CD14-positive monocyte (primary cell): Measurements from ENCODE around the gene HOXC12. TPM values are rescaled to one million over a fixed set of nuclear protein-coding genes. Genes with fewer than 3 reads are reported as not detected.

Source experiments
- DNase-seq, 3 donors: peaks; one replicate each; pipeline ENCODE4 v3.0.0-alpha.2; 2011 to 2022
- H2AFZ ChIP-seq: 2 replicates; pipeline ENCODE4 v1.6.0; 2012; ENCODE audit warnings: mild to moderate bottlenecking, low read depth, low read length, inconsistent platforms; ENCODE audit not compliant: insufficient read depth, poor library complexity, severe bottlenecking
- H3K27ac ChIP-seq, 2 donors: 1 replicate in 1 of 2; 2 replicates in 1 of 2; pipeline ENCODE4 v1.5.1; 2012 to 2013; ENCODE audit warnings: low read length in 2 of 2, control low read depth in 1 of 2, inconsistent platforms in 1 of 2, low read depth in 1 of 2, mild to moderate bottlenecking in 1 of 2
- H3K27me3 ChIP-seq, 2 donors: one replicate each; pipeline versions ENCODE4 v1.6.0 to v1.6.1; 2011 to 2013; ENCODE audit warnings: low read length in 2 of 2; ENCODE audit not compliant: control insufficient read depth in 2 of 2, insufficient read depth in 2 of 2
- H3K36me3 ChIP-seq, 2 donors: replicated peaks in 1 of 2; 1 replicate in 1 of 2; 2 replicates in 1 of 2; pipeline versions ENCODE4 v1.5.1 to v1.6.1; 2012 to 2013; ENCODE audit warnings: low read length in 2 of 2, control low read depth in 1 of 2, inconsistent platforms in 1 of 2, mild to moderate bottlenecking in 1 of 2; ENCODE audit not compliant: insufficient read depth in 2 of 2, control insufficient read depth in 1 of 2
- H3K4me1 ChIP-seq, 2 donors: 1 replicate in 1 of 2; 2 replicates in 1 of 2; pipeline versions ENCODE4 v1.5.1 to v1.6.1; 2012 to 2013; ENCODE audit warnings: low read length in 2 of 2, control low read depth in 1 of 2, inconsistent platforms in 1 of 2, mild to moderate bottlenecking in 1 of 2, moderate library complexity in 1 of 2; ENCODE audit not compliant: insufficient read depth in 2 of 2, control insufficient read depth in 1 of 2
- H3K4me2 ChIP-seq: replicated peaks from 2 replicates; pipeline ENCODE3; 2012; ENCODE audit warnings: low read length, moderate library complexity, mild to moderate bottlenecking; ENCODE audit not compliant: poor library complexity, severe bottlenecking; ENCODE audit errors: extremely low read depth
- H3K4me3 ChIP-seq, 3 experiments: fragments of 200-600 bp in 1 of 3; sonication (generic) in 1 of 3; replicated peaks in 1 of 3; 1 replicate in 2 of 3; 2 replicates in 1 of 3; pipeline ENCODE4 v1.5.1; 2011 to 2013; ENCODE audit warnings: low read length in 3 of 3, mild to moderate bottlenecking in 3 of 3, control low read depth in 2 of 3, low read depth in 2 of 3, inconsistent platforms in 1 of 3, moderate library complexity in 1 of 3
- H3K79me2 ChIP-seq: 2 replicates; pipeline ENCODE4 v1.6.0; 2012; ENCODE audit warnings: mild to moderate bottlenecking, control low read depth, inconsistent platforms, low read length, moderate library complexity; ENCODE audit not compliant: insufficient read depth
- H3K9ac ChIP-seq: 2 replicates; pipeline ENCODE4 v1.6.0; 2017; ENCODE audit warnings: low read length, mild to moderate bottlenecking; ENCODE audit not compliant: insufficient read depth, poor library complexity, severe bottlenecking
- H3K9me3 ChIP-seq, 2 donors: replicated peaks in 1 of 2; 1 replicate in 1 of 2; 2 replicates in 1 of 2; pipeline versions ENCODE4 v1.5.1 to v1.6.1; 2012 to 2013; ENCODE audit warnings: low read length in 2 of 2, control low read depth in 1 of 2; ENCODE audit not compliant: control insufficient read depth in 1 of 2, insufficient read depth in 1 of 2
- H4K20me1 ChIP-seq: 2 replicates; pipeline ENCODE4 v1.6.0; 2012; ENCODE audit warnings: mild to moderate bottlenecking, low read length, control low read depth, moderate library complexity; ENCODE audit not compliant: insufficient read depth
- H3K27ac Mint-ChIP-seq, 7 donors: one replicate each; pipeline ENCODE4 v1.8.0; 2020; ENCODE audit warnings: mild to moderate bottlenecking in 7 of 7, mixed read lengths in 7 of 7, moderate library complexity in 6 of 7, inconsistent platforms in 2 of 7
- H3K27me3 Mint-ChIP-seq, 3 donors: one replicate each; pipeline ENCODE4 v1.8.0; 2021 to 2022; ENCODE audit warnings: low read depth in 3 of 3, mild to moderate bottlenecking in 3 of 3, mixed read lengths in 3 of 3, moderate library complexity in 3 of 3, inconsistent platforms in 1 of 3
- H3K36me3 Mint-ChIP-seq, 2 donors: one replicate each; pipeline ENCODE4 v1.8.0; 2020; ENCODE audit warnings: mixed read lengths in 2 of 2, inconsistent platforms in 1 of 2, mild to moderate bottlenecking in 1 of 2
- H3K4me1 Mint-ChIP-seq: one replicate; pipeline ENCODE4 v1.8.0; 2020; ENCODE audit warnings: mild to moderate bottlenecking, mixed read lengths
- H3K4me3 Mint-ChIP-seq, 2 donors: one replicate each; pipeline ENCODE4 v1.8.0; 2020; ENCODE audit warnings: mild to moderate bottlenecking in 2 of 2, mixed read lengths in 2 of 2, moderate library complexity in 1 of 2
- H3K9me3 Mint-ChIP-seq, 7 donors: one replicate each; pipeline ENCODE4 v1.8.0; 2020 to 2022; ENCODE audit warnings: mixed read lengths in 7 of 7, mild to moderate bottlenecking in 6 of 7, moderate library complexity in 6 of 7, inconsistent platforms in 2 of 7
- CTCF ChIP-seq: fragments of 200-600 bp; IDR thresholded peaks from one replicate; pipeline ENCODE4 v1.8.0; 2022; ENCODE audit warnings: antibody characterized with exemption, mild to moderate bottlenecking
- WGBS: methylation state at CpG from one replicate; pipeline ENCODE4 v1.1.5; 2013; ENCODE audit warnings: missing lambda C conversion rate; ENCODE audit not compliant: insufficient coverage; 5-methylcytosine and 5-hydroxymethylcytosine counted together
- intact Hi-C, 2 donors: fragments of 100-400 bp; cut with micrococcal nuclease; formaldehyde crosslinking; loops; one replicate each; pipeline versions ENCODE4 v1.15.0 to v1.15.1; 2023
- polyA plus RNA-seq, 3 donors: library from polyadenylated mRNA; depleted of rRNA in 1 of 3; unstranded in 2 of 3; stranded (reverse) in 1 of 3; fragments of 300-500 nt in 2 of 3; fragments of >200 nt in 1 of 3; fragmentation: Illumina TruSeq in 2 of 3; gene quantifications; 1 replicate in 2 of 3; 2 replicates in 1 of 3; pipeline ENCODE4 v1.2.3, GENCODE V29; 2012 to 2021
- small RNA-seq: library from RNA; depleted of rRNA; stranded (forward); fragments of <200 nt; gene quantifications from one replicate; pipeline ENCODE3, GENCODE V24; 2012; ENCODE audit warnings: low read depth; ENCODE audit not compliant: insufficient read length

Gene HOXC12
- polyA plus RNA-seq, 3 donors: not detected

- Histone ChIP-seq H3K9ac (no peak overlapping the region), H3K27me3 (peaks cover 84 to 98% of the 10 kb centered on the region in 2 donors), H3K36me3 (no peaks in the 10 kb centered on the region), H4K20me1 (no peaks in the 10 kb centered on the region), H2AFZ (no peak overlapping the region), H3K4me1 (peaks cover 14 to 17% of the 10 kb centered on the region in 2 donors), H3K4me2 (no peak overlapping the region), H3K4me3 (peak overlapping the region in 1 of 3 experiments; percentile 73), H3K79me2 (no peaks in the 10 kb centered on the region), H3K9me3 (peaks cover 2 to 52% of the 10 kb centered on the region in 2 donors), H3K27ac (no peak overlapping the region)
- intact Hi-C loops: loop anchor here (2.0 to 5.0 kb wide), 2 partner anchors 193 to 195 kb away; no protein-coding TSS in a partner anchor
- Mint-ChIP-seq H3K27me3 (peaks cover 97 to 98% (median 98%) of the 10 kb centered on the region in 3 donors), H3K4me1 (peaks cover 31% of the 10 kb centered on the region), H3K36me3 (peaks cover 5 to 18% of the 10 kb centered on the region in 2 donors), H3K4me3 (peak overlapping the region in 1 of 2 donors; percentile 96), H3K9me3 (peaks cover 0 to 27% (median 17%) of the 10 kb centered on the region in 7 donors), H3K27ac (no peak overlapping the region)
- DNase-seq: no peak
- no peak for TF ChIP-seq CTCF
- no CpG with 5 or more reads among the region's 2 CpGs for WGBS
Observed at GRCh38 chr12:54007538-54008259, 53.0 kb downstream of the HOXC12 start.

- H2AFZ ChIP-seq: no peak overlapping the region
- no peak overlapping the region for H3K27ac Mint-ChIP-seq
- H3K9me3 ChIP-seq: peaks cover 2 to 57% of the 10 kb centered on the region in 2 donors
- intact Hi-C loops: loop anchor here in 1 of 2 donors (5.0 kb wide), 1 partner anchor 194 kb away; no protein-coding TSS in a partner anchor
- H3K36me3 ChIP-seq: no peaks in the 10 kb centered on the region
- peaks cover 14 to 17% of the 10 kb centered on the region in 2 donors for H3K4me1 ChIP-seq
- peaks cover 0 to 30% (median 17%) of the 10 kb centered on the region in 7 donors for H3K9me3 Mint-ChIP-seq
- peak overlapping the region in 1 of 2 donors; percentile 48 for H3K4me3 Mint-ChIP-seq
- peaks cover 31% of the 10 kb centered on the region for H3K4me1 Mint-ChIP-seq
- TF ChIP-seq CTCF: no peak
- H3K9ac ChIP-seq: no peak overlapping the region
- no peaks in the 10 kb centered on the region for H3K79me2 ChIP-seq
- H4K20me1 ChIP-seq: no peaks in the 10 kb centered on the region
- peaks cover 97 to 98% (median 98%) of the 10 kb centered on the region in 3 donors for H3K27me3 Mint-ChIP-seq
- no peak overlapping the region for H3K27ac ChIP-seq
- H3K4me3 ChIP-seq: no peak overlapping the region
- no peak overlapping the region for H3K4me2 ChIP-seq
- H3K36me3 Mint-ChIP-seq: peaks cover 5 to 18% of the 10 kb centered on the region in 2 donors
- DNase-seq: no peak
- H3K27me3 ChIP-seq: peaks cover 84 to 98% of the 10 kb centered on the region in 2 donors
- no CpG with 5 or more reads among the region's 2 CpGs for WGBS
Observed at GRCh38 chr12:54008260-54008552, 53.5 kb downstream of the HOXC12 start.

Small RNA genes within 50 kb of the gene (small RNA-seq; reads per million reads assigned to genes)
- gene AC012531.3: not detected
- gene AC012531.4: not detected
- not detected for gene MIR196A2
- not detected for gene RF01905
- not detected for gene RF01906

Other genes with a start within 250 kb of the HOXC12 start
- 100 to 1,000 TPM in 1 of 3 donors, 10 to 100 TPM in 2; 60.1 to 238 (median 69.6) TPM for gene CALCOCO1, start 227.5 kb upstream of the HOXC12 start, polyA plus RNA-seq
- gene CISTR, start 202.9 kb upstream of the HOXC12 start, polyA plus RNA-seq: not detected
- gene HOXC13, start 16.1 kb upstream of the HOXC12 start, polyA plus RNA-seq: not detected
- not detected for gene HOXC11, start 18.2 kb downstream of the HOXC12 start, polyA plus RNA-seq
- not detected for gene HOTAIR, start 20.1 kb downstream of the HOXC12 start, polyA plus RNA-seq
- not detected for gene HOXC10, start 30.2 kb downstream of the HOXC12 start, polyA plus RNA-seq
- not detected for gene HOXC9, start 45.3 kb downstream of the HOXC12 start, polyA plus RNA-seq
- not detected for gene HOXC8, start 54.1 kb downstream of the HOXC12 start, polyA plus RNA-seq
- not detected for gene HOXC6, start 73.5 kb downstream of the HOXC12 start, polyA plus RNA-seq
- gene HOXC5, start 78.1 kb downstream of the HOXC12 start, polyA plus RNA-seq: not detected
- not detected for gene HOXC4, start 98.9 kb downstream of the HOXC12 start, polyA plus RNA-seq
- gene SMUG1, start 234.1 kb downstream of the HOXC12 start, polyA plus RNA-seq: 10 to 100 TPM; 22.2 to 50.8 (median 46.8) TPM